ENCODE data around the gene PTPRN2. TPM values are rescaled to one million over a fixed set of nuclear protein-coding genes. Genes with fewer than 3 reads are reported as not detected.

The PTPRN2 gene
- total and polyA plus RNA-seq, 9 of the 15 experiments (the other 6 are each of a cell fraction or from before 2014, with no cell fraction given): not detected

- peak; percentile 26; the same call in 1 of the 2 replicates for TF ChIP-seq POLR2G (IDR thresholded peaks at IDR 0.05; ENCODE audit: low read depth, low read length)
- no peak for TF ChIP-seq CBX5 (IDR thresholded peaks at IDR 0.05; ENCODE audit: borderline replicate concordance, low read depth)
- no peak for TF ChIP-seq NCOA2 (IDR thresholded peaks at IDR 0.05; ENCODE audit: partially characterized antibody in 2 of 2)
- no peak for TF ChIP-seq ZBTB11 (CRISPR knock-in tag; IDR thresholded peaks at IDR 0.05)
Observed at GRCh38 chr7:158633055-158633956, 45.7 kb upstream of the PTPRN2 start (continued).
